SK-N-SH (cell line): ENCODE measurements around the gene ZDHHC19.

Experiments used
- CTCF ChIP-seq: fragments of 200-600 bp; sonication (generic); IDR thresholded peaks from 2 replicates; pipeline ENCODE4 v1.6.1; 2017; ENCODE audit warnings: antibody characterized with exemption, mild to moderate bottlenecking, moderate library complexity
- EZH2phosphoT487 ChIP-seq: fragments of 200-600 bp; sonication (generic); IDR thresholded peaks from 2 replicates; pipeline ENCODE4 v1.6.1; 2017; ENCODE audit warnings: low read depth, mixed run types, mild to moderate bottlenecking, antibody characterized with exemption, moderate library complexity, borderline replicate concordance
- MAX ChIP-seq: IDR thresholded peaks from 2 replicates; pipeline ENCODE4 v1.4.0; 2012; ENCODE audit warnings: low read depth
- TAF1 ChIP-seq: IDR thresholded peaks from 2 replicates; pipeline ENCODE4 v1.6.1; 2012; ENCODE audit warnings: low read depth, mild to moderate bottlenecking, low read length, moderate library complexity, borderline replicate concordance
- TEAD4 ChIP-seq: IDR thresholded peaks from 2 replicates; pipeline ENCODE4 v1.4.0; 2012; ENCODE audit warnings: mild to moderate bottlenecking, borderline replicate concordance; ENCODE audit not compliant: insufficient read depth

DNA sequence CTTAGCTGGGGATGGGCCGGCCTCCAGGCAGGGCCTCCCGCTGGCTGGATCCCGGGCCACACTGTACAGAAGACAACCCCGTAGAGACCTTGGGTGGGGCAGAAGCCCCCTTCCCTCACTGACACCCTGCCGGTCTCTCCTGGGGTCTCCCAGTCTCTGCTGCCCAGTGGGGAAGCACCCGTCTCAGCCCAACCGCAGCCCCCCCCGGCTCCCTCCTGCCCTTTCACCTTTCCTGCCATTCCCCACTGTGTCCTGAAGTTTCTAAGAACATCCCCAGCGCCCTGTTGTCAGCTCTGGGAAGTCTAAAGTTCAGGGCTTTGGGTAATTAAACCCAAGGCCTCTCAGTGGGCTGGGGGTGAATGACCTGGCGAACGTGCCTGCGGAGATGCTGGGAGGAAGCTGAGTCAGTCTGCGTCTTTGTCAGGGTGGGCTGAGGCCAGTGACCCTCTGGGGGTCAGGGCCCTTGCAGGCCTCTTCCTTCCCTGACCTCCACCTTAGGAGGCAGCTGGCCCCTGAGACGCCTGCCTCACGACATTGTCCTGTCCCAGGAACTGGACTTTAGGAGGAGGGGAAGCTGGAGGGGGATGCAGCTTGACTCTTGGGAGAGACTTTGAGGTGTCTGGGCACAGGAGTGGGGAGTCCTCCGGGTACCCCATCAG is 3.7 kb upstream of the ZDHHC19 start:
- TF ChIP-seq EZH2phosphoT487 (no peak), TEAD4 (no peak), MAX (no peak), CTCF (no peak), TAF1 (no peak)
